Neural cell (in vitro differentiated cells): ENCODE results near the gene NPAS4. TPM values are rescaled to one million over a fixed set of nuclear protein-coding genes. Genes with fewer than 3 reads are reported as not detected.

ENCODE experiments used
- H2AFZ ChIP-seq: fragments of 200-600, 300-800 bp; sonication (generic), shearing (Covaris generic); 2 replicates; pipeline ENCODE4 v1.6.0; 2014; ENCODE audit warnings: low read depth, mild to moderate bottlenecking, antibody characterized with exemption, low read length, moderate library complexity
- H3F3A ChIP-seq: fragments of 200-600 bp; shearing (Covaris generic); 2 replicates; pipeline ENCODE4 v1.6.1; 2016; ENCODE audit warnings: mild to moderate bottlenecking, moderate library complexity, mixed read lengths, antibody characterized with exemption, low read length; ENCODE audit not compliant: insufficient read depth, poor library complexity, severe bottlenecking
- H3K27ac ChIP-seq: fragments of 200-600, 300-800 bp; sonication (generic), shearing (Covaris generic); 2 replicates; pipeline ENCODE4 v1.5.1; 2014; ENCODE audit warnings: mild to moderate bottlenecking, low read length, moderate library complexity
- H3K27me3 ChIP-seq: fragments of 300-800, 200-600 bp; sonication (generic), shearing (Covaris generic); 2 replicates; pipeline ENCODE4 v1.6.0; 2014; ENCODE audit warnings: mild to moderate bottlenecking, low read depth, low read length, moderate library complexity; ENCODE audit not compliant: insufficient read depth
- H3K36me3 ChIP-seq: fragments of 300-800, 200-600 bp; sonication (generic), shearing (Covaris generic); 2 replicates; pipeline ENCODE4 v1.5.1; 2014; ENCODE audit warnings: mild to moderate bottlenecking, antibody characterized with exemption, low read length, moderate library complexity; ENCODE audit not compliant: insufficient read depth
- H3K4me2 ChIP-seq: fragments of 300-800, 200-600 bp; sonication (generic), shearing (Covaris generic); 2 replicates; pipeline ENCODE4 v1.6.0; 2014; ENCODE audit warnings: mild to moderate bottlenecking, low read length
- H3K4me3 ChIP-seq: fragments of 300-800, 200-600 bp; sonication (generic), shearing (Covaris generic); 2 replicates; pipeline ENCODE4 v1.5.1; 2014; ENCODE audit warnings: mild to moderate bottlenecking, low read length, moderate library complexity
- H3K79me2 ChIP-seq: fragments of 200-600 bp; shearing (Covaris generic); replicated peaks from 2 replicates; pipeline ENCODE4 v1.6.0; 2014; ENCODE audit warnings: mild to moderate bottlenecking, low read length, moderate library complexity; ENCODE audit not compliant: insufficient read depth
- H3K9ac ChIP-seq: fragments of 300-800, 200-600 bp; sonication (generic), shearing (Covaris generic); 2 replicates; pipeline ENCODE4 v1.6.1; 2016; ENCODE audit warnings: mild to moderate bottlenecking, low read length, mixed read lengths
- H3K9me2 ChIP-seq: fragments of 200-600 bp; shearing (Covaris generic); 2 replicates; pipeline ENCODE4 v1.6.1; 2016; ENCODE audit warnings: mild to moderate bottlenecking, low read length, mixed read lengths; ENCODE audit not compliant: insufficient read depth
- H3K9me3 ChIP-seq: fragments of 200-600, 300-800 bp; sonication (generic), shearing (Covaris generic); 2 replicates; pipeline ENCODE4 v1.6.1; 2016; ENCODE audit warnings: mild to moderate bottlenecking, mixed run types, low read length, moderate library complexity, mixed read lengths
- H4K20me1 ChIP-seq: fragments of 200-600 bp; shearing (Covaris generic); 2 replicates; pipeline ENCODE4 v1.6.1; 2016; ENCODE audit warnings: mild to moderate bottlenecking, mixed run types; ENCODE audit not compliant: insufficient read depth
- EP300 ChIP-seq: fragments of 450-650 bp; conservative IDR thresholded peaks from 2 replicates; pipeline ENCODE4 v1.6.1; 2014; ENCODE audit warnings: antibody characterized with exemption, mild to moderate bottlenecking, moderate library complexity; ENCODE audit not compliant: poor library complexity, severe bottlenecking
- EZH2 ChIP-seq: fragments of 200-600, 300-800 bp; shearing (Covaris generic), sonication (generic); IDR thresholded peaks from 2 replicates; pipeline ENCODE4 v1.6.1; 2014; ENCODE audit warnings: antibody characterized with exemption, low read length, borderline replicate concordance, mild to moderate bottlenecking; ENCODE audit not compliant: insufficient read depth, poor library complexity, severe bottlenecking
- MXI1 ChIP-seq: fragments of 450-650 bp; conservative IDR thresholded peaks from 2 replicates; pipeline ENCODE4 v1.6.1; 2014; ENCODE audit warnings: antibody characterized with exemption, mild to moderate bottlenecking; ENCODE audit not compliant: poor library complexity, severe bottlenecking
- POLR2AphosphoS5 ChIP-seq: IDR thresholded peaks from 2 replicates; pipeline ENCODE4 v1.6.1; 2012
- RAD21 ChIP-seq: fragments of 450-650 bp; conservative IDR thresholded peaks from 2 replicates; pipeline ENCODE4 v1.6.1; 2014; ENCODE audit warnings: antibody characterized with exemption, mild to moderate bottlenecking, moderate library complexity
- SMC3 ChIP-seq: fragments of 450-650 bp; conservative IDR thresholded peaks from 2 replicates; pipeline ENCODE4 v1.6.1; 2014; ENCODE audit warnings: antibody characterized with exemption, mild to moderate bottlenecking, moderate library complexity; ENCODE audit not compliant: poor library complexity
- TAF1 ChIP-seq: IDR thresholded peaks from 2 replicates; pipeline ENCODE4 v1.6.1; 2012; ENCODE audit warnings: low read depth
- polyA plus RNA-seq: library from polyadenylated mRNA; depleted of rRNA; stranded (reverse); fragments of >200 nt; gene quantifications from 2 replicates; pipeline ENCODE4 v1.2.3, GENCODE V29; 2014
- TF ChIP-seq, protein P1 (sequence below): IDR thresholded peaks from 2 replicates; pipeline ENCODE4 v1.6.1; 2012; ENCODE audit warnings: borderline replicate concordance
- TF ChIP-seq, protein P2 (sequence below): fragments of 450-650 bp; IDR thresholded peaks from 2 replicates; pipeline ENCODE4 v1.5.1; 2014; ENCODE audit warnings: antibody characterized with exemption, mild to moderate bottlenecking, moderate library complexity; ENCODE audit not compliant: poor library complexity, severe bottlenecking

Gene NPAS4
- polyA plus RNA-seq, 1 donor from 2014 or later = 6.7 TPM

DNA sequence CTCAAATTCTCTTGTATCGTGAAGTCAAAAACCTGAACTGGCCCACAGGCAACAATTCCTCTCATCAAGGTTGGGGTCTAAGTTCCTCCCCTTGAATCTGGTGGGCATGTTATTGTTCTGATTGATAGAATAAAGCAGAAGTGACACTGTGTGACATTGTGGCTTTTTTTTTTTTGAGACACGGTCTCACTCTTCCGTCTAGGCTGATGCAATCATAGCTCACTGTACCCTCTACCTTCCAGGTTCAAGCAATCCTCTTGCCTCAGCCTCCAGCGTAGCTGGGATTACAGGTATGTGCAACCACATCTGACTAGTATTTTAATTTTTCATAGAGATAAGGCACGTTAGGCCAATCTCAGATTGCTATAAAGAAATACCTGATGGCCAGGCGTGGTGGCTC lies 37.0 kb downstream of the NPAS4 start (continued):
- TF ChIP-seq, protein P1, sequence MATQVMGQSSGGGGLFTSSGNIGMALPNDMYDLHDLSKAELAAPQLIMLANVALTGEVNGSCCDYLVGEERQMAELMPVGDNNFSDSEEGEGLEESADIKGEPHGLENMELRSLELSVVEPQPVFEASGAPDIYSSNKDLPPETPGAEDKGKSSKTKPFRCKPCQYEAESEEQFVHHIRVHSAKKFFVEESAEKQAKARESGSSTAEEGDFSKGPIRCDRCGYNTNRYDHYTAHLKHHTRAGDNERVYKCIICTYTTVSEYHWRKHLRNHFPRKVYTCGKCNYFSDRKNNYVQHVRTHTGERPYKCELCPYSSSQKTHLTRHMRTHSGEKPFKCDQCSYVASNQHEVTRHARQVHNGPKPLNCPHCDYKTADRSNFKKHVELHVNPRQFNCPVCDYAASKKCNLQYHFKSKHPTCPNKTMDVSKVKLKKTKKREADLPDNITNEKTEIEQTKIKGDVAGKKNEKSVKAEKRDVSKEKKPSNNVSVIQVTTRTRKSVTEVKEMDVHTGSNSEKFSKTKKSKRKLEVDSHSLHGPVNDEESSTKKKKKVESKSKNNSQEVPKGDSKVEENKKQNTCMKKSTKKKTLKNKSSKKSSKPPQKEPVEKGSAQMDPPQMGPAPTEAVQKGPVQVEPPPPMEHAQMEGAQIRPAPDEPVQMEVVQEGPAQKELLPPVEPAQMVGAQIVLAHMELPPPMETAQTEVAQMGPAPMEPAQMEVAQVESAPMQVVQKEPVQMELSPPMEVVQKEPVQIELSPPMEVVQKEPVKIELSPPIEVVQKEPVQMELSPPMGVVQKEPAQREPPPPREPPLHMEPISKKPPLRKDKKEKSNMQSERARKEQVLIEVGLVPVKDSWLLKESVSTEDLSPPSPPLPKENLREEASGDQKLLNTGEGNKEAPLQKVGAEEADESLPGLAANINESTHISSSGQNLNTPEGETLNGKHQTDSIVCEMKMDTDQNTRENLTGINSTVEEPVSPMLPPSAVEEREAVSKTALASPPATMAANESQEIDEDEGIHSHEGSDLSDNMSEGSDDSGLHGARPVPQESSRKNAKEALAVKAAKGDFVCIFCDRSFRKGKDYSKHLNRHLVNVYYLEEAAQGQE = no peak

DNA sequence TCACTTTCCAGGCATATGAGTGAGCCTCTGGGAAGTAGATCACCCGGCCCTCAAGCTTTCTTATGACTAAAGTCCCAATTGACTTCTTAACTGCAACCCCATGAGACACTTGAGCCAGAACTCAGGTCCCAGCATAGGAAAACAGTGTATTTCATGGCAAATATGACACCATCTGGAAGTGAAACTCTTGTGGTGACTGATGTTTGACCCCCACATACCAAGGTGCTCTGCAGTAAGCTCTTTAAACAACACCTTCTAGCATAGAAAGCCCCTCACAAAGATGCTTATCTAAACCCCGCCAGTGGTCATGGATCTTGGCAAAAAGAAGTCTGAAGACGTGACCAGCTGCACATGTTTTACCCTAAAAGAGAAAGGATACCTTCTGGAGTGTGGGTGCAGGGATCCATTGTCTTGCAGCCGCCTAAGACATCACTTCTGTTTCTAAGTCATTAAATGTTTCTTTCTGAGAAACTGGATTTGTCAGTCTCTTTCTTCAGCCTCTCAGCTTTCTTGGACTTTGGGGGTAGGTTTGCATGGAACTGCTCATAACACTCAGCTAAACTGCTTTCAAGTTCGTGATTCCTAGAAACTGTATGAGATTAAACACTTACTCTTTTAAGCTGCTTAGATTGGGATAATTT lies 38.4 kb downstream of the NPAS4 start:
- Histone ChIP-seq H3K9ac (no peak overlapping the region), H3K9me2 (no peaks in the 10 kb centered on the region), H4K20me1 (no peaks in the 10 kb centered on the region), H3F3A (no peaks in the 10 kb centered on the region), H3K27me3 (no peaks in the 10 kb centered on the region), H3K9me3 (no peaks in the 10 kb centered on the region), H3K4me2 (no peak overlapping the region), H3K4me3 (no peak overlapping the region), H3K27ac (no peak overlapping the region), H3K79me2 (no peaks in the 10 kb centered on the region), H2AFZ (no peak overlapping the region), H3K36me3 (no peaks in the 10 kb centered on the region)
- TF ChIP-seq, protein P2, sequence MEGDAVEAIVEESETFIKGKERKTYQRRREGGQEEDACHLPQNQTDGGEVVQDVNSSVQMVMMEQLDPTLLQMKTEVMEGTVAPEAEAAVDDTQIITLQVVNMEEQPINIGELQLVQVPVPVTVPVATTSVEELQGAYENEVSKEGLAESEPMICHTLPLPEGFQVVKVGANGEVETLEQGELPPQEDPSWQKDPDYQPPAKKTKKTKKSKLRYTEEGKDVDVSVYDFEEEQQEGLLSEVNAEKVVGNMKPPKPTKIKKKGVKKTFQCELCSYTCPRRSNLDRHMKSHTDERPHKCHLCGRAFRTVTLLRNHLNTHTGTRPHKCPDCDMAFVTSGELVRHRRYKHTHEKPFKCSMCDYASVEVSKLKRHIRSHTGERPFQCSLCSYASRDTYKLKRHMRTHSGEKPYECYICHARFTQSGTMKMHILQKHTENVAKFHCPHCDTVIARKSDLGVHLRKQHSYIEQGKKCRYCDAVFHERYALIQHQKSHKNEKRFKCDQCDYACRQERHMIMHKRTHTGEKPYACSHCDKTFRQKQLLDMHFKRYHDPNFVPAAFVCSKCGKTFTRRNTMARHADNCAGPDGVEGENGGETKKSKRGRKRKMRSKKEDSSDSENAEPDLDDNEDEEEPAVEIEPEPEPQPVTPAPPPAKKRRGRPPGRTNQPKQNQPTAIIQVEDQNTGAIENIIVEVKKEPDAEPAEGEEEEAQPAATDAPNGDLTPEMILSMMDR = no peak
- TF ChIP-seq TAF1 (no peak), POLR2AphosphoS5 (no peak), MXI1 (no peak), EZH2 (no peak), SMC3 (no peak), EP300 (no peak), RAD21 (no peak)
- TF ChIP-seq, protein P1 = no peak
